MM.1S (cell line): ENCODE results near the gene DUSP1.

ENCODE experiments used
- CTCF ChIP-seq: fragments of 300-600 bp; sonication (generic); IDR thresholded peaks from 2 replicates; pipeline ENCODE4 v1.5.1; 2016; ENCODE audit warnings: antibody characterized with exemption, low read length, mixed read lengths
- EZH2 ChIP-seq: fragments of 300-600 bp; sonication (generic); optimal IDR thresholded peaks from 2 replicates; pipeline ENCODE3; 2017; ENCODE audit warnings: low read depth, mild to moderate bottlenecking, antibody characterized with exemption, low read length, mixed read lengths

GRCh38 chr5:172769342-172769615, 1.7 kb downstream of the DUSP1 start:
- TF ChIP-seq CTCF (no peak), EZH2 (no peak)
